ENCODE results near the gene ATCAY. TPM values are rescaled to one million over a fixed set of nuclear protein-coding genes. Genes with fewer than 3 reads are reported as not detected.

Gene ATCAY
- total and polyA plus RNA-seq, 2 of the 4 experiments (the other 2 are of a cell fraction), result 0.31 to 0.36 TPM

GRCh38 chr19:3851254-3852176, 29.0 kb upstream of the ATCAY start:
- no TSS peak for BruUV-seq (replicated peaks)
- Histone ChIP-seq H3K27ac (ENCODE audit: insufficient read depth, low read length) (no peak overlapping the region), H3K9me1 (ENCODE audit: insufficient read depth, low read length) (no peaks in the 10 kb centered on the region), H3K56ac (ENCODE audit: extremely low read depth, insufficient read depth, low read length) (no peak overlapping the region), H4K8ac (ENCODE audit: low read depth in 2 of 2, low read length in 2 of 2) (no peak overlapping the region), H3K4me2 (ENCODE audit: low read depth, low read length) (no peak overlapping the region), H4K91ac (ENCODE audit: insufficient read depth, low read depth, low read length) (no peak overlapping the region), H3K14ac (replicated peaks; ENCODE audit: low read depth, low read length) (no peak overlapping the region), H3K4ac (ENCODE audit: low read depth, low read length) (no peak overlapping the region), H2BK120ac (ENCODE audit: low read depth, low read length) (no peak overlapping the region), H3K9me3 (ENCODE audit: control insufficient read depth, insufficient read depth, low read length) (peaks cover 16% of the 10 kb centered on the region), H2BK15ac (ENCODE audit: low read depth, low read length) (no peak overlapping the region), H2AK5ac (ENCODE audit: low read depth, low read length) (no peak overlapping the region), H3K36me3 (ENCODE audit: control insufficient read depth, insufficient read depth, low read length) (no peaks in the 10 kb centered on the region), H4K20me1 (ENCODE audit: insufficient read depth, low read length) (peaks cover 3% of the 10 kb centered on the region; the same call in 1 of the 2 replicates), H3K4me3 (ENCODE audit: insufficient read depth, low read depth, low read length) (no peak overlapping the region), H2AK9ac (replicated peaks; ENCODE audit: low read depth, low read length, poor library complexity) (no peak overlapping the region), H3K23ac (ENCODE audit: low read depth, low read length) (no peak overlapping the region), H3K4me1 (ENCODE audit: control insufficient read depth, insufficient read depth, low read length) (no peaks in the 10 kb centered on the region), H3K9ac (ENCODE audit: low read depth, low read length) (no peak overlapping the region), H2BK5ac (ENCODE audit: low read depth, low read length, poor library complexity, severe bottlenecking) (no peak overlapping the region), H2AFZ (replicated peaks; ENCODE audit: low read length, poor library complexity) (no peak overlapping the region), H3K18ac (ENCODE audit: low read depth, low read length) (no peak overlapping the region), H3K79me1 (ENCODE audit: low read depth in 1 of 2, low read length in 2 of 2) (no peaks in the 10 kb centered on the region), H2BK20ac (ENCODE audit: low read depth, low read length) (no peak overlapping the region), H4K5ac (ENCODE audit: low read depth, low read length) (no peak overlapping the region), H3K27me3 (ENCODE audit: control insufficient read depth, insufficient read depth, low read length) (peaks cover 19% of the 10 kb centered on the region)
- ChIA-PET CTCF (no interaction called here), POLR2A (ENCODE audit: unreplicated experiment) (no interaction called here)
- ATAC-seq (ENCODE audit: low read depth) (no peak), DNase-seq (no peak)
- 89% methylated on average over 3 of the region's 11 CpGs; no CpG with 5 or more reads in 1 of the 2 experiments for WGBS, 2 experiments (ENCODE audit: extremely low coverage in 2 of 2, insufficient read length in 1 of 2)
- intact Hi-C loops (cut with micrococcal nuclease) (no loop called here), dilution Hi-C loops (cut with HindIII; ENCODE audit: low sequenced_read_pairs, unreplicated experiment) (no loop called here), in situ Hi-C loops (cut with MboI; ENCODE audit: low sequenced_read_pairs) (no loop called here)
- no peak for TF ChIP-seq MAZ (IDR thresholded peaks at IDR 0.05; ENCODE audit: borderline replicate concordance, low read depth, low read length)
- TF ChIP-seq ELK1 (IDR thresholded peaks at IDR 0.05; ENCODE audit: borderline replicate concordance, low read depth, low read length), result no peak
- no peak for TF ChIP-seq MXI1 (IDR thresholded peaks at IDR 0.05; ENCODE audit: borderline replicate concordance, low read depth, low read length)
- no peak for TF ChIP-seq POLR2A (IDR thresholded peaks at IDR 0.05; ENCODE audit: low read depth, low read length)
- no peak for TF ChIP-seq CEBPB (IDR thresholded peaks at IDR 0.05; ENCODE audit: low read depth, low read length)
- no peak for TF ChIP-seq FOS (IDR thresholded peaks at IDR 0.05; ENCODE audit: low read depth, low read length)
- TF ChIP-seq USF2 (IDR thresholded peaks at IDR 0.05; ENCODE audit: low read depth, low read length), result no peak
- TF ChIP-seq CTCF (conservative IDR thresholded peaks at IDR 0.05; ENCODE audit: low read depth, low read length), result no peak
- TF ChIP-seq SMC3 (IDR thresholded peaks at IDR 0.05; ENCODE audit: low read depth, low read length), result no peak
- TF ChIP-seq BHLHE40 (IDR thresholded peaks at IDR 0.05; ENCODE audit: low read depth, low read length), result no peak
- TF ChIP-seq RCOR1 (IDR thresholded peaks at IDR 0.05; ENCODE audit: insufficient replicate concordance, low read length), result no peak
- no peak for TF ChIP-seq NFE2L2 (IDR thresholded peaks at IDR 0.05; ENCODE audit: low read depth, low read length)
- no peak for TF ChIP-seq CHD1 (IDR thresholded peaks at IDR 0.05; ENCODE audit: low read depth, low read length)
